OCI-M2 (cell line): ENCODE measurements around the gene ZCCHC13.
"Not testable (repeated sequence)": the region's sequence is repeated elsewhere in the genome, so short reads cannot be mapped to it uniquely, and the experiment has no call there.

Experiments
- DNase-seq: peaks from one replicate; lab custom pipeline; 2025; ENCODE audit not compliant: unreplicated experiment; lab: John Stamatoyannopoulos, UW

Gene ZCCHC13

GRCh38 chrX:74304016-74304415 is at the start of gene ZCCHC13:
TSS of gene ZCCHC13 (plus strand) at chrX:74304180. CDS start at chrX:74304267, 87 bp downstream.
- DNase-seq = no peak

GRCh38 chrX:74258111-74258510 is 45.9 kb upstream of the ZCCHC13 start:
- not testable (repeated sequence) for DNase-seq

- DNase-seq = no peak
These were observed 44.0 kb upstream of the ZCCHC13 start for GRCh38 chrX:74259885-74260491.

GRCh38 chrX:74262452-74263209 is 41.3 kb upstream of the ZCCHC13 start:
- no peak for DNase-seq

- DNase-seq = no peak
These were observed 33.6 kb upstream of the ZCCHC13 start for GRCh38 chrX:74270393-74270792.

GRCh38 chrX:74272230-74272629 is 31.8 kb upstream of the ZCCHC13 start:
- no peak for DNase-seq

- no peak for DNase-seq
These were observed 29.5 kb upstream of the ZCCHC13 start for GRCh38 chrX:74274516-74274915.

GRCh38 chrX:74277320-74277719 is 26.7 kb upstream of the ZCCHC13 start:
- DNase-seq = no peak

GRCh38 chrX:74277846-74278245 is 26.1 kb upstream of the ZCCHC13 start:
- no peak for DNase-seq

GRCh38 chrX:74280759-74281158 is 23.2 kb upstream of the ZCCHC13 start:
- no peak for DNase-seq

GRCh38 chrX:74284391-74284952 is 19.5 kb upstream of the ZCCHC13 start:
- DNase-seq = no peak

- DNase-seq = no peak
These were observed 16.8 kb upstream of the ZCCHC13 start for GRCh38 chrX:74286950-74287740.

- DNase-seq = no peak
These were observed 12.4 kb upstream of the ZCCHC13 start for GRCh38 chrX:74291577-74291963.

- peak; percentile 19 for DNase-seq
These were observed 11.8 kb upstream of the ZCCHC13 start for GRCh38 chrX:74291964-74292807.

GRCh38 chrX:74292808-74293123 is 11.2 kb upstream of the ZCCHC13 start:
- no peak for DNase-seq

GRCh38 chrX:74293343-74293946 is 10.5 kb upstream of the ZCCHC13 start:
- DNase-seq = no peak

- no peak for DNase-seq
These were observed 8.9 kb upstream of the ZCCHC13 start for GRCh38 chrX:74295101-74295500.

- no peak for DNase-seq
These were observed 6.2 kb upstream of the ZCCHC13 start for GRCh38 chrX:74297766-74298165.

GRCh38 chrX:74300869-74301268 is 3.1 kb upstream of the ZCCHC13 start:
- no peak for DNase-seq

- no peak for DNase-seq
These were observed 14.7 kb downstream of the ZCCHC13 start for GRCh38 chrX:74318672-74319071.
